GM19324 (cell line): ENCODE data around the gene DNAJB8.

Experiments
- ATAC-seq: cut with Tn5 transposase; IDR thresholded peaks from one replicate; pipeline ENCODE4 v1.9.1; 2021; ENCODE audit warnings: mild to moderate bottlenecking, moderate library complexity; ENCODE audit not compliant: unreplicated experiment, low FRiP score

Gene DNAJB8

DNA sequence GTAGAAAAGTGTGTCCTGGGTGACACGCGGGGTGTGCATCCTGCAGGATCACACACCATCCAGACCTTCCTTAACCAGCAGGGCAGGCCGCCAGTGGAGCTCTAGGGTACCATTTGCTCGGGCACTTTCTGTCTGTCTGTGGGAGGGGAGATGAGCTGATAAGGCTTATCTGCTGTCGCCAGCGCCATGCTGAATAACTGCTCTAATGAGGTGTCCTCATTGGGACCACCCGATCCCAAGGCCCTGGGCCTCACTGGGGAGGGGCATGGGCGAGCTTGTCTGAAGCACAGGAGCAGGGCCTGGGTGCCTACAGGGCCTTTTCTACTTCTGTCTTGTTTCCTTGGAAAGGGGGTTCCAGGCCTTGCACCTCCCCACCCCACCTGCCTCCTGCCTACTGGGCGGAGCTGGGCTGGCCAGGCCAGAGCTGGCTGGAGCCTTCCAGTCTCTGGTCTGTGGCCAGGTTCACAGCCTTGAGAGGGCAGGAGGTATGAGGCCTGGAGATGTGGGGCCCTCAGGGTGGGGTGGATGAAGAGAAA lies 28.8 kb upstream of the DNAJB8 start:
- ATAC-seq = no peak

DNA sequence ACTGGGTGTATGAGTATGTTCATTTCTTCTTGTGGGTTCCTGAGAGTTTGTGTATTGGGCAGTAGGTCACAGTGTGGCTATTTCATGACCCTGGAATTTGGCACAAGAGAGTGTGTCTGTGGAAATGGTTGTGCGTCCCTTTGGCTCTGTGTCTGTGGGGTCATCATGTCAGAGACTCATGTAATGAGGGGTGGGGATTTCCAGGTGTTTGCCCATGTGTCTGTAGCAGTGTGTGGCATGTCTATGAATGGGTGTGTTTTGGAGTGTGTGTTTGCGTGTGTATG lies 27.6 kb upstream of the DNAJB8 start:
- ATAC-seq = no peak

DNA sequence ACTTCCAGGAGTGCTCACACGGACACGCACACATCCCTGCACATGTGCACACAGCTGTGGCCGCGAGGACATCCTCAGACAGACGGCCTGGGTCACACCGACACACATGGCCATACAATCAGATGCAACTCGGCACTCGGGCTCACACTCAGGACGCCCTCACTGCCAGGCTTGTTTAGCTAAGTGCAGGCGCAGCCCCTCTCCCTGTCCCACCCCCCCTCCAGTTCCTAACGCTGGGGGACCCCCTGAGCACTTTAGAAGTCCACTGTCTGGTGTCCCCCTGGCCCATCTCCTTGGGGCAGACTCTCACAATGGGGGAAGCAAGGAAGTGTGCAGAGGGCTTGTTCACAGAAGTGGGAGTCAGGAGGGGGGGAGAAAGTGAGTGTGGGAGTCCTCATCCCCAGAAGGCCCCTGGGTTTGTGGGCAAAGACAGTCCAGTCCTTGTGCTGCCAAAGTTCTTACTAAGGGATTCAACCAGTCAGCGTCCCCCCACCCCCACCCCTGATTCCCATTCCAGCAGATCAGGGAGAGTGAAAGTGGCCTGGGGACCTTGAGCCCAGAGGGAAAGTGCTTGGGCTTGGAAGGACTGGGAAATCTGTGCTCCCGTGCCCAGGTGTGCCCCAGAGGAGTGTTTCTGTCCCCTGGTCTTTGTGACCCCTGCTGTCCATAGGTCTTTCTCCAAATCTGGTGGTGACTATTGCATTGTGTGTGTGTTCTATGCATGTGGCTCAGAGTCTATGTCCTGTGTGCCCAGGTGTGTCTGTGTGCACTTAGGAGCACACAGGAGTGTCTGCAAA lies 27.1 kb upstream of the DNAJB8 start:
- ATAC-seq = no peak

DNA sequence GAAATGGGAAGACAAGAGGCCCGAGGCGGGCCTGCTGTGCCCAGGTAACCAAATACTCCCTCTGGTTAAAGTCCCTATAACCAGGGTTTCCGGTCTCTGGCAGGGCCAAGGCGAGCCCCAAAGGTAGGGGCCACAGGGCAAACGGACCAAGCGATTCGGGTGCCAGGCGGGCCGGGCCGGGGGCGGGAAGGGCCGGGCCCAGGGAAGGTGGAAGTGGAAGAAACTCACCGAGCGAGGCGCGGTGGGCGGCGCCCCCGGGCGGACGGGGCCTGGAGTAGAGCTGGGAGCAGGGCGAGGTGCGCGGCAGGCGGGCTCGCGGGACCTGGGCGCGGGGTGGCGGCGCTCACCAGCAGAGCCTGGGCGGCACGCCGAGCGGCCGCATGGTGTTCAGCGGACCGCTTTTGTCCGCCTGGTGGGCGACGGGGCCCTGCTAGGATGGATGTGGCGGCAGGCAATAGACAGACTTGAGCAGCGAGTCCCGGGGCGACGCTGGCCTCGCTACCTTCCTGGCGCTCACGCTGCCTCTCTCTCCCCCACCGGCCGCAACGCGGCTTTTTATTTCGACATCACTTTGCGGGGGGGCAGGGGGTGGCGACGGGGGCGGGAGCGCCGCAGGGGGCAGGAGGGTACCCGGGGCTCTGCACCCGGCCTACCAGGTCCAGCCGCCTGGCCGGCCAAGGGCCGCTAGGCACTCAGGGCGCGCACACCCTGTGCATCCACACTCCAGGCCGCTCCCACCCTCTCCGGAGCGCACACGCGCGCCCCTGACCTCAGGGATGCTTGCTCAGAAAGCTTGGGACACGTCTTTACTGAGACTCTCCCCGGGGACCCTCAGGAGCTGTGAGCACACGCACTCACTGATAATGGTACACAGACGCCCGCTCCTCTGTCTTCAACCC lies 26.2 kb upstream of the DNAJB8 start, which contains the start of gene GATA2:
Gene GATA2 (minus strand): TSS at position 531 of the 899 bp plus-strand sequence. CDS start 6,170 bp downstream, outside the sequence.
- ATAC-seq = no peak

DNA sequence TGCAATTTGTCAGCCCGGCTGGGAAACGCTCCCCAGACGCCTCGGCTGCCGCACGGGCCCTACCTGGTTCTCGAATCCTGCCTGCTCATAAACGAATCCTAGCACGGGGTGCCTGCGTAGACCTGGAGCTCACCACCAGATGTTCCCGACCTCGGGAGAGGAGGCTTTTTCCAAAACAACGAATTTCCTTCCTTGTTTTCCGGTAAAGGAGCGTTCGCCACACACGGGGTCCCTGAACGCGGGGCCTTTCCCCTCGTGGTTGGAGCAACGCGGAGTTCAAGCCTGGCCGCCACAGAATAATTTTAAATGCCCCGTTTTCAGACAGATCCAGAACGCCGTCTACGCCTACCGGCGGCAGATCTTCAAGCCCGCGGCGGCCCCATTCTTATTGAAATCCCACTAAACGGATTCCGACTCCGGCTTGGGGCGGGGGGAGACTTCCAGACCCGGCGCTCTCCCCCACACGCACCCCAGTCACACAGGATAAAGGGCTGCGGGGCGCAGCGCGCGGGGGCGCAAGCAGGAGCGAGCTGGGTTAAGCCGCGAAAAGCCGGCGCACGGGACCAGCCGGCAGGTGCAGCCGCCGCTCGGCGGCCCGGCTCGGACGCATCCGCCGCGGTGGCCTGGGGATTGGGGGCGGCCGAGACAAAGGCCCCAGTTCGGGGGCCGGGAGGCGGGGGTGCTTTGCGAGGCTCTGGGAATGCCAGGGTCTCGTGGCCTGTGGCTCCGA lies 25.4 kb upstream of the DNAJB8 start:
- ATAC-seq = no peak

DNA sequence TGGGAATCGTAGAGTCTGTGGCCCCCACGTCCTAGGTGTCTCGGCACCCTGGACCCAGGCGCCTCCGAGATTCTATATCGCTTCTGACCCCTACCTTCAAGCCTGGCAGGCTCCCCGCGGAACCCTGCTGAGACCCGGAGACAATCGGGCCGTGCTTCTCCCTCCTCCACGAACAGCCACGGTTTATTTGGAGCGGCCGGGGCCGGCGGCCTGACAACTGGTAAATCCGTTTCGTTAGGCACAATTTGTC lies 24.9 kb upstream of the DNAJB8 start:
- no peak for ATAC-seq

DNA sequence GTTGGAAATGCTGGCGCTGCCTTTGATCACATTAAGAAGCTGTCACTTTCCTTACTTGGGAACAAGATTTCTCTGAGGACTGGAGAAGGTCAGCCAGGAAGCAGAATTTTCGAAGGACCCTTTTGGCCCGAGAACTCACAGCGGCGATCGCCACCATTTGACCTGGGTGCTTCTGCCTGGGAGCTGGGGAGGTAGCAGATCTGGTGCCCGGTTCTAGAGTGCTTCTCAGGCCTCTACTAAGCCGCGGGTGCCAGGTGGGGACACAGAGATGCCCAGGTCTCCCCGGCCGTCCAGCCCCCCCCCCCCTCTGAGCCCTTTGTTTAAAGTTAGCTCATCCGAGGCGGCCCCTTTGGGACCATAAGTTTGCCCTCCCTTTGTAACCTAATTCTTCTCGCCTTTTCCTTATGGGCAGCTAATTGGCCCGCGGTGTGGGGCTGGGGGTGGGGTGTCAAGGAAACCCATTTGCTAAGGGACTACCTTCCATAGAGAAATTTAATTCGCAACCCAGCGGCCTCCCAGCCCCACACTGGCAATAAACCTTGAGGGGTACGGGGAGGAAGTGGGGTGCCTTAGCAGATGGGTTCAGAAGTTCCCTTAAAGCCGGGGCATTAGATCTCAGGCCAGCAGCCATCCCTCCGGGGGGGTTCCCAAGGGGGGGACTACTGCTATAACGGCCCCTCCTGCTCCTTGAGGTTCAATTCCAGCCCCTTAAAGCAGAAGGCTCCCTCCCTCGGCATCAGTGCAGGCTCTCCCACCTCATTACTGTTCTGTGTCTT lies 24.4 kb upstream of the DNAJB8 start:
- ATAC-seq = no peak

DNA sequence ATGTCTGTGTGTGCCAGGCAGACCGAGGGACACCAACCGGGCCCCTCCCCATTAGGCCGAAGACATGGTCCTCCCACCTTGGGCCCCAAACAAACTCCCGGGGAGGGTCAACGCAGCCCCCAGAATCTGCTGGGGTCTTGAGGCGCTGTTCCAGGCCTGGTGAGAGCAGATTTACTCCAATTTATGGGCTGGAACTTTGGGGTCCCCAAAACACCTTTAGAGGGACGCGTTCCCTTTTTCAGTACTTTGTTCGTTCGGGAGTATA lies 23.9 kb upstream of the DNAJB8 start:
- ATAC-seq = no peak

DNA sequence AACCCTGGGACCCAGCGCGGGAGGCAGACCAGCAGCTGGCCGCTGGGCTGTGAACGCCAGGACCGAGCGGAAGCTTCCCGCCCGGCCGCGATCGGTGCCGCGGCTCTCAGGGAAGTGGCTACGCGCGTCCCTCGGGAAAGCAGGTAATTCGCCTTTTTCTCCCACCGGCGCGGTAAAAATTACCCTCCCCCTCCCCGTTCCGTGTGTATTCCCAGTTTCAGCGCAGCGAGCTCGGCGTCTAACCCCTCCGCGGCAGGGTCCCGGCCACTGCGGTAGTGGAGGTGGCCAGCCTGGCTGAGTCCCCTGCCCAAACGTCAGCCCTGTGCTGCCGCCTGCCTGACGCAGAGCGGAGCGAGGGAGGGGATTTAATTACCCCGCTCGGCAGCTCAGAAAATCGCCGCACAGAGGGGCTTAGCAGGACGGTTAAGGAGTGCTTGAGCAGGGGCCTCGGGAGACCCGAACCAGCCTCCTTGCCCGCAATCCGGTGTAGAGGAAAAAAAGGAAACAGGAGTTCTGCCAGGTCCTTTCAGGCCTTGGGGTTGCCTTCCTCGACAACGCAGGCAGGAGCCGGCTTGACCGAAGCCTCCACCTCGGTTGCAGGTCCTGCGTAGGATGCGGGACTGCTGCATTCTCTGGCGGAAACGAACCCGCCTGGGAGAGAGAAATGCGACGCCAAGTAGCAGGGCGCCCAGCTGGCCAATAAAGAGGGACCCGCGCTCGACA lies 23.4 kb upstream of the DNAJB8 start:
- no peak for ATAC-seq

DNA sequence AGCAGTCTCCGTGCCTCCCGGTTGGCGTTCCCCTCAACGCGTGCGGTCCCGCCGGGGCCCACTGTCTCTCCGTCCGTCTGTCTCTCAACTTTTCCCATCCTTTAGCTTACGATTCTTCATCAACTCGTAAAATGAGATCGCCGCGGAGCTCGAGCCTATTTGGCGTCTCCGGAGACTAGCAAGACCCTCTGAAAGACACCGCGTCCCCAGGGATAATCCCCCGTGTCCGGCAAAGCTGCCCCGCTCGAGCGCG lies 22.9 kb upstream of the DNAJB8 start:
- no peak for ATAC-seq

DNA sequence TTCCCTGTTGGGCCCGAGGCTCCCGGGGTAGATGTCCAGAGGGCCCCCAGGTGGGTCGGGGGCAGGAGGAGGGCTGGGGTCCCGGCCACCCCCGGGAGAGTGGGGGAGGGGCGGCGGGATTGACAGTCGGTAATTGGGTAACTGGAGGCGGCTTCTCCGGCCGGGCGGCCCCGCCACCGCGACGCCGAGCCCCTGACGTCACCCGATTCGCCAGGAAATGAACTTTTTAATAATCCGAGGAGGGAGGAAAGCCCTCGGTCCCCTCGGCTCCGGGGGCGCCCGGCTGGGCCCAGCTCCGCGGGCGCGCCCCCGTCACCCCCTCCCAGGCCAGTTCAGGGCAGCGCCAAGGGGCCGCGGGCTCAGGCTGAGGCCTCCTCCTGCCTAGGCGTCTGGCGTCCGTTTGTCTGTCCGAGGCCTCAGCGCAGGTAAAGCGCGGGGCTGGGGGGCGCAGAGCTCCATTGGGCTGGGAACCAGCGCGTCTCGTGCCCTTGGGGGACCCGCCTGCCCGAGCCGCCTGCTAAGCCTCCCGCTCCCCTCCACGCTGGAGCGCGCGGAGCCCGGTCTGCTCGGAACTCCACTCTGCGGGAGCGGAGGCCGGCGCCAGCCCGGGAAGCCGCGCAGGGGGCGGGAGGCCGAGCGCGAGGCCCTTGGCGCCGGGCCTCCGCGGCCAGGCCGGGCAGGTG lies 22.4 kb upstream of the DNAJB8 start:
- ATAC-seq = no peak

DNA sequence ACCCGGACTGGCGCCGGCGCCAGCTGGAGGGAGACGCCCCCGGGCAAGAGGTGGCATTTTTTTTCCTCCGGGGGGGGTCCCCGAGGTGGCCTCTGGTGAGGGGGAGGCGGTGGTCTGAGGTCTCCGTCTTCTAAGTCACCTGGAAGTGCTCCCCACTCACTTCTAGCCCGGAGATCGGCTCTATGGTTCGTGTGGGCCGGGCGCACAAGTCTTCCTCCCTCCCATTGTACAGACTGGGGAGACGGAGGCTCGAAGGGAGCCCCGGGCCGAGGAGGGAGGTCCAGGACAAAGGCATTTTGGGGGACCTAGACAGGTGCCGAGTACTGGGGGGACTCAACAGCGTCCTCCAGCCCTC lies 21.9 kb upstream of the DNAJB8 start:
- no peak for ATAC-seq

DNA sequence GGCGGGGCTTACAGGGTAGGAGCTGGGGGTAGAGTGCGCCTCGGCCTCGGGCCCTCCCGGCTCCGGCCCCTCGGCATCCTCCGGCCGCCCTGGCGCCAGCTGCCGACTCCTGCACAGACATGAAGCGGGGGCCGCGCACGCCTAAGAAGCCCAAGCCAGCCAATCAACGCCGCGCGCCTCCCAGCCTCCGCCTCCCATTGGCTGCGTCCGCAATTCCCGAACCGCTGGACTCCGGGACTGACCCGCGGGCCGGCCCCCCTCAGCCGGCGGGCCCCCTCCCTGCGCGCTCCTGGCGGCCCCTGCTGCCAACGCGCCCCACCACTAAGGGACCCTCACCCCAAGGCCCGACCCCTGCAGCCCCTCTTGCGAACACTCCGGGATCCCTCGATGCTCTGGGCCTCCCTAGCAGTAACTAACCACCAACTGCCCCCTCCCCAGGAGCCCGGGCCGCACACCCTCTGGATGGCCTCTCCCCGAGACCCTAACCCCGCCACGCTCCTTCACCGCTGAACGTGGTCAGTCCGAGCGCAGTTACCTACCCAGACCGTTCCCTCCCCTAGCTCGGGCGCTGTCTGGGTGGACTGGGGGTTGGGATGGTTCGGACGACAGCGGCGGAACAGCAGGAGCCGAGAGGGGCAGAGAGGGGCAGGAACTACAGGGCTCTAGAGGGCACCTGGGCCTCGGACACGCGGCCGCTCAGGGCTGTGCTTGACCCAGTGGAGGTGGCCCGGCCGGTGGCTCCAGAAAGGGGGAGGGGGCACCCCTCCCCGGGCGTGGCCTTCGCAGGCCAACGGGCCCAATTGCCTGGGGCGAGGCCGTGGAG lies 21.3 kb upstream of the DNAJB8 start:
- ATAC-seq = no peak

DNA sequence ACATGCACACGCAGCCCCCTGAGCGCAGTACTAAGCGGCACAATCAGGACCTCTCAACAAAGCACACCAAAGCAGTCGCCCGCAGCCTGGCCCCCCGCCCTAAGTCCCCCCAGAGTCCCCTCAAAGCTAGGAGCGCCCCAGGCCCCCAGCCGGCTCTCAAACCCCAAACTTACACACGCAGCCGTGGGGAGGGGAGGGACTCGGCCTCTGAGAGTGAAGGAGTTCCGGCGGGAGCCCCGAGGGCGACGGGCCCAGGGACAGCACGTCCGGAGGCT lies 20.8 kb upstream of the DNAJB8 start:
- ATAC-seq = no peak

DNA sequence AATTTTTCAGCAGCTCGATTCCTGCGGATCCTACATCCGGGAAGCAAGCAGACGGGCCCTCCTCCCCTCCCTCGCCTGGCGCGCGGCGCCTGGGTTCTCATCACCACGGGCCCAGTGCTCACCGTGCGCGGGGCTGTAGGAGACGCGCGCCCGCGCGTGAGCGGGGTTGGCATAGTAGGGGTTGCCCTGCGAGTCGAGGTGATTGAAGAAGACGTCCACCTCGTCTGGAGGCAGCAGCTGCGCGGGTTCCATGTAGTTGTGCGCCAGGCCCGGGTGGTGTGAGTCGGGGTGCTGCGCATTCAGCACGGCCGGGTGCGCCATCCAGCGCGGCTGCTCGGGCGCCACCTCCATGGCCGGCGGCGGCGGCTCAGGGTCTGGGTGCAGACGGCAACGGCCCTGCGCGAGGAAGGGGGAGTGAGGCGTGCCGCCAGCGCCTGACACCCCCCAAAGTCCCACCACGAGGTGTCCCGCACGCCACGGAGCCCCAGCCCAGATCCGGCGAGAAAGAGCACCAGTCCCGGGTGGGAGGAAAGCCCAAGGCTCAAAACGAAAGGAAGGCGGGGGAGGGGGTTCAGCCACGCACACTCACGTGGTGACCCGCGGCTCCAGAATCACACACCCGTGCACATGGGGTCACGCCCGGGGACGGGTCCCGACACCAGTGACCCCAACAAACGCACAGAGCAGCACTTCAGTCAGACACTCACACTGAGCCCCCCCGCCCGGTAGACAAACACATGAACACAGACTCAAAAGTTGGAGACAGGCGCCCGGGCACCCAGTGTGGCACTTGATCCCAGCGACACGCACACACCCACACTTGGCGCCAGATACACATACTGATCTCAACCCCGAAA lies 20.2 kb upstream of the DNAJB8 start:
- no peak for ATAC-seq

DNA sequence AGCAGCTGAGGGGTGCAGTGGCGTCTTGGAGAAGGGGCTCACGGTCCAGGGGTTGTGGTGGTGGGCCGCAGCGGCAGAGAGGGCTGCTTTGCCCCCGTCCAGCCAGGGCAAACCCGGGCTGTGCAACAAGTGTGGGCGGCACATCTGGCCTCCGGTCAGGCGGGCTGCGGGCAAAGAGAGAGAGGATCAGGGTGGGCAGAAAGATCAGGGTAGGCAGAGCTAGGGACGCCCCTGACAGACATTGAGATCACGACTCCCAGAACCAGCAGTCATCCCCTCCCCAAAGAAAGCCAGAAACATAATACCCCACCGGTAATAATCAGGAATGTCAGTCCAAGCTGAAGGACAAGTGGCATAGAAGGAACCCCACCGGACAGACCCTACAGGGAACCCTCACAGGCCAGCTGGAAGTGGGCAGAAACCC lies 19.5 kb upstream of the DNAJB8 start:
- ATAC-seq = no peak

DNA sequence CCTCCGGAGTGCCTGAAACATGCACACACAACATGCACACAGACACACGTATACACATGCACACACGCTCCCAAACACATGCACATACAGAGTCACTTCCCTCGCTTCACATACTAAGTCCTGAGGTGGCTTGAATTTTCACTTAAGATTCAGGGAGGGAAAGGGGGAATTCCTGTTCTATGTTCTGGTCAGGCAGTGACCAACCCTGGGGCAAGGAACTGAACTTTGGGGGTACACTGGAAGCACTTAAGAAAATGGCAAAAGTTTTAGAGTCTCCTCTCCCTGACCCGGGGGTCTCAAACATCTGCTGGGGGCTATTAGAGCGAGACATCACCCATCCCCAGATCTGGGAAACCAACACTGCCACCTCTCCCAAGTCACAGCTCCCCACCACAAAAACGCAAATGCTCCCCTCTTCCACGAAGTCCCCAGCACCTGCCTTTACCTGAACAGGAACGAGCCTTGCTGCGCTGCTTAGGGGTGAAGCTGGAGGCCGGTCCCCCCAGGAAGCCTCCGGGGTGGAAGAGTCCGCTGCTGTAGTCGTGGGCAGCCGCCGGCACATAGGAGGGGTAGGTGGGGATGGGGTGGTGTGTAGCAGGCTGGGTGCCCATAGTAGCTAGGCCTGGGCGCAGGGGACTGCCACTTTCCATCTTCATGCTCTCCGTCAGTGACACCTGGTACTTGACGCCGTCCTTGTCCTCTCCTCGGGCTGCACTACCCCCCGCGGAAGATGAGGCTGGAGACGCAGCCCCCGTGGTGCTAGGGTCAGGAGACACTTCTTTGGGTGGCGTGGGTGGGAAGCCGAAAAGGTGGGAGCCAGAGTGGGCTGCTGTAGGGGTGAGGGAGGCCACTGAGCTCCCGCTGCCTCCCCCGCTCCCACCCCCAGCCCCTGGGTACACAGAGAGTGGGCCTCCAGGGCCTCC lies 18.9 kb upstream of the DNAJB8 start:
- no peak for ATAC-seq
